Testis (tissue), 3 donors: ENCODE data around the gene ERICH3. TPM values are rescaled to one million over a fixed set of nuclear protein-coding genes. Genes with fewer than 3 reads are reported as not detected.

Experiments used
- DNase-seq: peaks from one replicate; pipeline ENCODE4 v3.0.0-alpha.2; 2019
- H3K27ac ChIP-seq, 2 donors: fragments of 200-600 bp; sonication (generic); one replicate each; pipeline ENCODE4 v1.5.1; 2019
- H3K27me3 ChIP-seq: fragments of 200-600 bp; sonication (generic); one replicate; pipeline ENCODE4 v1.5.1; 2019
- H3K36me3 ChIP-seq: fragments of 200-600 bp; sonication (generic); one replicate; pipeline ENCODE4 v1.5.1; 2017; ENCODE audit warnings: low read depth; ENCODE audit errors: missing control alignments
- H3K4me1 ChIP-seq: fragments of 200-600 bp; sonication (generic); one replicate; pipeline ENCODE4 v1.5.1; 2019
- H3K4me3 ChIP-seq, 2 donors: fragments of 200-600 bp; sonication (generic); one replicate each; pipeline ENCODE4 v1.5.1; 2017 to 2019
- H3K9me3 ChIP-seq: fragments of 200-600 bp; sonication (generic); one replicate; pipeline ENCODE4 v1.5.1; 2017
- CTCF ChIP-seq, 3 experiments: fragments of 450-650 bp in 2 of 3; fragments of 200-600 bp in 1 of 3; sonication (generic) in 1 of 3; IDR thresholded peaks; one replicate each; pipeline ENCODE4 v1.5.1; 2016 to 2019; ENCODE audit warnings: antibody characterized with exemption in 3 of 3, mild to moderate bottlenecking in 2 of 3, moderate library complexity in 1 of 3
- POLR2A ChIP-seq: fragments of 450-650 bp; IDR thresholded peaks from one replicate; pipeline ENCODE4 v1.6.1; 2017; ENCODE audit warnings: antibody characterized with exemption, mild to moderate bottlenecking, moderate library complexity
- WGBS, 2 donors: methylation state at CpG; one replicate each; pipeline ENCODE4 v1.1.5; 2018; 5-methylcytosine and 5-hydroxymethylcytosine counted together
- intact Hi-C: fragments of 100-400 bp; cut with DNase I; formaldehyde crosslinking; loops from one replicate; pipeline ENCODE4 v1.15.1; 2023; ENCODE audit warnings: low total_unique reads
- polyA plus RNA-seq: library from polyadenylated mRNA; stranded (reverse); fragments of 350-450 nt; fragmentation: Illumina TruSeq; extraction: RNeasy Lipid Tissue Mini Kit (QIAGEN cat#74804); gene quantifications from one replicate; pipeline ENCODE4 v1.2.3, GENCODE V29; 2014; ENCODE audit warnings: low read depth, low replicate concordance; ENCODE audit not compliant: insufficient read depth
- total RNA-seq, 2 donors: library from RNA; depleted of rRNA; stranded (reverse); fragments of >200 nt; gene quantifications; one replicate each; pipeline ENCODE4 v1.2.3, GENCODE V29; 2016

ERICH3 gene
- total and polyA plus RNA-seq, 3 donors from 2014 or later, result 19.5 to 78.8 (median 35.7) TPM

GRCh38 chr1:74690364-74690696 is 16.7 kb upstream of the ERICH3 start:
- Histone ChIP-seq H3K9me3 (no peaks in the 10 kb centered on the region), H3K4me3 (no peak overlapping the region), H3K36me3 (no peaks in the 10 kb centered on the region), H3K27ac (peak overlapping the region; percentile 15 to 50), H3K4me1 (peaks cover 6% of the 10 kb centered on the region), H3K27me3 (no peaks in the 10 kb centered on the region)
- intact Hi-C loops, result no loop called here
- no peak for DNase-seq
- TF ChIP-seq POLR2A, result no peak
- TF ChIP-seq CTCF (IDR thresholded peaks at IDR 0.05), result no peak
- WGBS, 2 donors, result 2 to 37% methylated on average over 2 of the region's 2 CpGs

- DNase-seq, result peak; percentile 78
- Histone ChIP-seq H3K36me3 (no peaks in the 10 kb centered on the region), H3K4me3 (no peak overlapping the region), H3K9me3 (no peaks in the 10 kb centered on the region), H3K27me3 (no peaks in the 10 kb centered on the region), H3K4me1 (peaks cover 6% of the 10 kb centered on the region), H3K27ac (peak overlapping the region; percentile 15 to 50)
- no peak for TF ChIP-seq POLR2A
- TF ChIP-seq CTCF (IDR thresholded peaks at IDR 0.05), result peak; percentile 81 to 87 (median 83)
- intact Hi-C loops, result no loop called here
- 22 to 23% methylated on average over 5 of the region's 5 CpGs for WGBS, 2 donors
These were observed 16.2 kb upstream of the ERICH3 start for GRCh38 chr1:74689621-74690363.

GRCh38 chr1:74686928-74687327 is 13.3 kb upstream of the ERICH3 start:
- no peak overlapping the region for H3K27ac ChIP-seq
- no peaks in the 10 kb centered on the region for H3K36me3 ChIP-seq
- intact Hi-C loops, result no loop called here
- TF ChIP-seq CTCF (IDR thresholded peaks at IDR 0.05) (no peak), POLR2A (no peak)
- no peak overlapping the region for H3K4me3 ChIP-seq
- 92 to 96% methylated on average over 4 of the region's 4 CpGs for WGBS, 2 donors
- no peaks in the 10 kb centered on the region for H3K27me3 ChIP-seq
- peaks cover 6% of the 10 kb centered on the region for H3K4me1 ChIP-seq
- H3K9me3 ChIP-seq, result no peaks in the 10 kb centered on the region
- no peak for DNase-seq

- 92 to 93% methylated on average over 2 of the region's 2 CpGs for WGBS, 2 donors
- no peak for TF ChIP-seq CTCF (IDR thresholded peaks at IDR 0.05)
- no peak for TF ChIP-seq POLR2A
- Histone ChIP-seq H3K4me3 (no peak overlapping the region), H3K36me3 (no peaks in the 10 kb centered on the region), H3K4me1 (no peaks in the 10 kb centered on the region), H3K27me3 (no peaks in the 10 kb centered on the region), H3K27ac (no peak overlapping the region), H3K9me3 (no peaks in the 10 kb centered on the region)
- intact Hi-C loops, result no loop called here
- no peak for DNase-seq
These were observed 10.7 kb upstream of the ERICH3 start for GRCh38 chr1:74684301-74684700.

GRCh38 chr1:74683656-74684055 is 10.1 kb upstream of the ERICH3 start:
- no peak overlapping the region for H3K4me3 ChIP-seq
- H3K9me3 ChIP-seq, result no peaks in the 10 kb centered on the region
- intact Hi-C loops, result no loop called here
- H3K27ac ChIP-seq, result no peak overlapping the region
- TF ChIP-seq CTCF (IDR thresholded peaks at IDR 0.05), result no peak
- TF ChIP-seq POLR2A, result no peak
- no peaks in the 10 kb centered on the region for H3K4me1 ChIP-seq
- DNase-seq, result no peak
- H3K36me3 ChIP-seq, result no peaks in the 10 kb centered on the region
- H3K27me3 ChIP-seq, result no peaks in the 10 kb centered on the region
